HUES6 (cell line): ENCODE data around the gene IGSF9B.

Experiments
- H3K27ac ChIP-seq: 2 replicates; pipeline ENCODE4 v1.7.0; 2013; ENCODE audit warnings: low read depth, mild to moderate bottlenecking, low read length, inconsistent platforms
- H3K27me3 ChIP-seq: 2 replicates; pipeline ENCODE4 v1.6.1; 2013; ENCODE audit warnings: low read length; ENCODE audit not compliant: control insufficient read depth, insufficient read depth
- H3K36me3 ChIP-seq: 2 replicates; pipeline ENCODE4 v1.6.1; 2013; ENCODE audit warnings: low read length; ENCODE audit not compliant: control insufficient read depth, insufficient read depth
- H3K4me1 ChIP-seq: 2 replicates; pipeline ENCODE4 v1.6.1; 2013; ENCODE audit warnings: low read length; ENCODE audit not compliant: control insufficient read depth, insufficient read depth
- H3K4me3 ChIP-seq: 2 replicates; pipeline ENCODE4 v1.5.1; 2013; ENCODE audit warnings: low read depth, low read length
- H3K9ac ChIP-seq: one replicate; pipeline ENCODE4 v1.6.1; 2013; ENCODE audit warnings: mild to moderate bottlenecking, low read length
- H3K9me3 ChIP-seq: 2 replicates; pipeline ENCODE4 v1.6.1; 2013; ENCODE audit warnings: low read depth, low read length; ENCODE audit not compliant: control insufficient read depth, insufficient read depth

IGSF9B gene

GRCh38 chr11:133983660-133984316 lies 27.0 kb upstream of the IGSF9B start:
- no peak overlapping the region for H3K27ac ChIP-seq
- no peaks in the 10 kb centered on the region; the same call in 1 of the 2 replicates for H3K27me3 ChIP-seq
- no peak overlapping the region for H3K9ac ChIP-seq
- H3K4me3 ChIP-seq: no peak overlapping the region
- 0 out of 2 replicates have a peak, but pooled peaks cover 2% of the 10 kb centered on the region for H3K4me1 ChIP-seq
- no peaks in the 10 kb centered on the region for H3K9me3 ChIP-seq
- no peaks in the 10 kb centered on the region for H3K36me3 ChIP-seq

- H3K4me1 ChIP-seq: no peaks in the 10 kb centered on the region
- no peak overlapping the region for H3K4me3 ChIP-seq
- no peaks in the 10 kb centered on the region for H3K36me3 ChIP-seq
- H3K27ac ChIP-seq: no peak overlapping the region
- no peak overlapping the region for H3K9ac ChIP-seq
- H3K27me3 ChIP-seq: no peaks in the 10 kb centered on the region; the same call in 1 of the 2 replicates
- H3K9me3 ChIP-seq: no peaks in the 10 kb centered on the region
Observed at GRCh38 chr11:133982876-133983275, 26.1 kb upstream of the IGSF9B start.

GRCh38 chr11:133982151-133982550 lies 25.4 kb upstream of the IGSF9B start:
- Histone ChIP-seq H3K4me3 (no peak overlapping the region), H3K9ac (no peak overlapping the region), H3K9me3 (no peaks in the 10 kb centered on the region), H3K36me3 (no peaks in the 10 kb centered on the region), H3K4me1 (no peaks in the 10 kb centered on the region), H3K27ac (no peak overlapping the region), H3K27me3 (no peaks in the 10 kb centered on the region; the same call in 1 of the 2 replicates)

- no peak overlapping the region for H3K27ac ChIP-seq
- no peak overlapping the region for H3K4me3 ChIP-seq
Observed at GRCh38 chr11:133981156-133981555, 24.4 kb upstream of the IGSF9B start.

GRCh38 chr11:133980665-133981064 lies 23.9 kb upstream of the IGSF9B start:
- Histone ChIP-seq H3K36me3 (no peaks in the 10 kb centered on the region), H3K4me1 (no peaks in the 10 kb centered on the region), H3K27ac (no peak overlapping the region), H3K4me3 (no peak overlapping the region), H3K9ac (no peak overlapping the region), H3K27me3 (peaks cover 4% of the 10 kb centered on the region), H3K9me3 (no peaks in the 10 kb centered on the region)

More at GRCh38 chr11:133981156-133981555, 24.4 kb upstream of the IGSF9B start:
- Histone ChIP-seq H3K9me3 (no peaks in the 10 kb centered on the region), H3K27me3 (peaks cover 4% of the 10 kb centered on the region), H3K9ac (no peak overlapping the region), H3K36me3 (no peaks in the 10 kb centered on the region), H3K4me1 (no peaks in the 10 kb centered on the region)

GRCh38 chr11:133978794-133979193 lies 22.0 kb upstream of the IGSF9B start:
- H3K4me1 ChIP-seq: no peaks in the 10 kb centered on the region
- H3K9ac ChIP-seq: no peak overlapping the region
- H3K27ac ChIP-seq: no peak overlapping the region
- H3K9me3 ChIP-seq: no peaks in the 10 kb centered on the region
- H3K27me3 ChIP-seq: peaks cover 14% of the 10 kb centered on the region
- H3K36me3 ChIP-seq: no peaks in the 10 kb centered on the region
- no peak overlapping the region for H3K4me3 ChIP-seq

GRCh38 chr11:133977067-133977677 lies 20.4 kb upstream of the IGSF9B start:
- Histone ChIP-seq H3K27me3 (peaks cover 17% of the 10 kb centered on the region), H3K4me1 (no peaks in the 10 kb centered on the region), H3K4me3 (no peak overlapping the region), H3K9me3 (no peaks in the 10 kb centered on the region), H3K9ac (no peak overlapping the region), H3K27ac (no peak overlapping the region), H3K36me3 (no peaks in the 10 kb centered on the region)

GRCh38 chr11:133975488-133975849 lies 18.7 kb upstream of the IGSF9B start:
- Histone ChIP-seq H3K9me3 (no peaks in the 10 kb centered on the region), H3K36me3 (no peaks in the 10 kb centered on the region), H3K27me3 (peaks cover 23% of the 10 kb centered on the region), H3K9ac (no peak overlapping the region), H3K4me3 (no peak overlapping the region), H3K27ac (no peak overlapping the region), H3K4me1 (no peaks in the 10 kb centered on the region)

- Histone ChIP-seq H3K4me3 (no peak overlapping the region), H3K4me1 (no peaks in the 10 kb centered on the region), H3K9ac (no peak overlapping the region), H3K36me3 (no peaks in the 10 kb centered on the region), H3K9me3 (no peaks in the 10 kb centered on the region), H3K27ac (no peak overlapping the region), H3K27me3 (peaks cover 28% of the 10 kb centered on the region)
Observed at GRCh38 chr11:133974836-133975487, 18.2 kb upstream of the IGSF9B start.

- Histone ChIP-seq H3K9me3 (no peaks in the 10 kb centered on the region), H3K36me3 (no peaks in the 10 kb centered on the region), H3K9ac (no peak overlapping the region), H3K4me1 (0 out of 2 replicates have a peak, but pooled peaks cover 3% of the 10 kb centered on the region), H3K4me3 (no peak overlapping the region), H3K27me3 (peaks cover 56% of the 10 kb centered on the region), H3K27ac (no peak overlapping the region)
Observed at GRCh38 chr11:133971881-133972280, 15.1 kb upstream of the IGSF9B start.

GRCh38 chr11:133969112-133969511 lies 12.3 kb upstream of the IGSF9B start:
- H3K4me3 ChIP-seq: no peak overlapping the region
- no peaks in the 10 kb centered on the region for H3K9me3 ChIP-seq
- no peak overlapping the region for H3K27ac ChIP-seq
- H3K4me1 ChIP-seq: 0 out of 2 replicates have a peak, but pooled peaks cover 3% of the 10 kb centered on the region
- no peaks in the 10 kb centered on the region for H3K36me3 ChIP-seq
- H3K27me3 ChIP-seq: peaks cover 57% of the 10 kb centered on the region
- H3K9ac ChIP-seq: no peak overlapping the region
